Measurements from ENCODE around the gene TIMM10. TPM values are rescaled to one million over a fixed set of nuclear protein-coding genes. Genes with fewer than 3 reads are reported as not detected.
"Not testable (repeated sequence)": the region's sequence is repeated elsewhere in the genome, so short reads cannot be mapped to it uniquely, and the experiment has no call there.

Gene TIMM10
- total RNA-seq, 1 experiment from 2014 or later: 118 TPM

- DNase-seq (ENCODE audit: low spot score): no peak
These were observed 12.0 kb upstream of the TIMM10 start for GRCh38 chr11:57542582-57542981.

DNA sequence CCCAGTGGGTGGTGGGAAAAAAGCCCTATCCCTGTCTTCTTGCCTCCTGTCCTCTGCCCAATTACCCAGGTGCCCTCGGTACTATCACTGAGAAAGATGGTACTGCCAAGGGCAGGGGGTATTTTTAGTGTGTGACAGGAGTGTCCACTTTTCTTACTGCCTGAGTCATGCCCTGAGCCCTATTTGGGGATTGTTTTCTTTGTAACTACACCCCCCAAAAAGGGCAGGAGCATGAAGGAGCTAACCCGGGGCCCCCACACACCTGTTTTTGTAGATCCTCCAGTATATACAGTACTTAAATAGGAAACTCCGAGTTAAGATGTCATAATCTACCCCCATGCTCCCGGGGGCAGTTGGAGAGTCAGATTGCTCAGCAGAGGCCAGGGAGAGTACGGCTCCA lies 10.6 kb upstream of the TIMM10 start:
- DNase-seq (ENCODE audit: low spot score): no peak

DNA sequence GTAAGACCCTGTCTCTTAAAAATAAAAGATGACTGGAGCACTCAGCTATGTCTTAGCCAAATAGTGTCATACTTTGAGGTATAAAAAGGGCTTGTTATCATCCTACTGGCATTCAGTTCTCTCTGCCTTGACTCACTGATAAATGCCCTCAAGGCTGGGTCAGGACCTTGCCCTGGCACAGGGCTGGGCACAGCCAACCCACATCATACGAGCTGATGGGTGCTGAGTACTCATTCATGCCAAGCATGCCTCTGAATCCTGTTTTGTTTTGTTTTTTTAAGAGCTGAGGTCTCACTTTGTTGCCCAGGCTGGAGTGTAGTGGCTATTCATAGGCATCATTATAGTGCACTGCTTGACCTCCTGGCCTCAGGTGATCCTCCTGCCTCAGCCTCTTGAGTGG lies 8.8 kb upstream of the TIMM10 start:
- DNase-seq (ENCODE audit: low spot score): no peak

GRCh38 chr11:57536947-57537619 lies 6.5 kb upstream of the TIMM10 start, which contains the start of gene SMTNL1:
Gene SMTNL1, plus strand, starts transcription at chr11:57537595. Its CDS starts 5,048 bp downstream, at chr11:57542643.
- no peak for DNase-seq (ENCODE audit: low spot score)

GRCh38 chr11:57534449-57534848 lies 3.9 kb upstream of the TIMM10 start:
- not testable (repeated sequence) for DNase-seq (ENCODE audit: low spot score)

- DNase-seq (ENCODE audit: low spot score): no peak
These were observed 349 bp downstream of the TIMM10 start for GRCh38 chr11:57530215-57530595.

GRCh38 chr11:57529012-57529411 lies 1.5 kb downstream of the TIMM10 start:
- DNase-seq (ENCODE audit: low spot score): no peak

DNA sequence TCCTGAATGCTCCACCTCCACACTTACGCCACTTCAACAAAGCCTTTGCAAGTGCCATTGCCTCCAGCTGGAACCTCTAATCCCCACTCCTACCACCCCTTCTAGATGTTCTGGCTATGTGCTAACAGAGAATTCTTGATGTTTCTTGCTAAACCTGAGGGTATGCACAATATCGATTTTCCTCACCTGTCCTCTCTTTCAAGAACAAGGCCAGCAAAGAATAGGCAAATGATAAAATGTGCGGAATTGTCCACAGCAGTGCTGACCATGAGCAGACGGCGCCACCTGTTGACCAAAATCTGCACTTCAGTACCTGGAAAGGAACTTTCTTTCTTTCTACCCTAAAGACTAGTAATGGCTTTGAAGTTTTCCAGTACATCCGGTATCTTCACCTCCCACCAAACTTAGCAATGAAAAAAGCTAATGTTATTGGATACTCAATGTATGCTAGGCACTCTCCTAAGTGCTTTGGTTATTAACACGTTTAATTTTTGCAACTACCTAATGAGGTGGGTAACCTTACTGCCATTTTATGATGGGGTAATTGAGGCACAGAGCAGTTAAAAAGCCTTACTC lies 3.4 kb downstream of the TIMM10 start:
- DNase-seq (ENCODE audit: low spot score): peak; percentile 42

GRCh38 chr11:57523419-57523818 lies 7.1 kb downstream of the TIMM10 start:
- no peak for DNase-seq (ENCODE audit: low spot score)

DNA sequence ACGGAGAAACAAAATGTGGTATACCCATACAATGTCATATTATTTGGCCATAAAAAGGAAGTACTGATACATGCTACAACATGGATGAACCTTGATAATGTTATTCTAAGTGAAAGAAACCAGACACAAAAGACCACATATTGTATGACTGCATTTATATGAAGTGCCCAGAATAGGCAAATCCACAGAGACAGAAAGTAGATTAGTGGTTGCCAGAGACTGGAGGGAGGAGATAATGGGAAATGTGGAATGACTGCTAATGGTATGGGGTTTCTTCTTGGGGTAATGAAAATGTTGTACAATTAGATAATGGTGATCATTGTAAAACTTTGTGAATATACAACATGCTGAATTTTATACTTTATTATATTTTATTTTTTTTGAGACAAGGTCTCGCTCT lies 9.4 kb downstream of the TIMM10 start:
- DNase-seq (ENCODE audit: low spot score): no peak

DNA sequence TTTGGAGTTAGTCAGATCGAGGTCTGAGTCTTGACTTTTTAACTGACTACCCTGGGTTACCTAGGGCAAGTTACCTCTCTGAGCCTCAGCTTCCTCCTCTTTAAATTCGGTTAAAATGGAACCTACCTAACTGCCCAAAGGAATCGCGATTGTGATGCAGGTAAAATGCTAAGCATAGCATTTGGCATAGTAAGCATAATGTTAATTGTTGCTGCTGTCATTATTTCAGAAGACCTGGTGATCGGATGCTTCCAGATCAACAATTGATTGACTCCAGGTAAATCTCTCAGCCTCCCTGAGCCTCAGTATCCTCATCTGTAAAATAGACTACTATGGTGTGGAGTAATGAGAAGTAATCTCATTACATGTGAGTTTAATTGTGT lies 14.5 kb downstream of the TIMM10 start:
- DNase-seq (ENCODE audit: low spot score): no peak

GRCh38 chr11:57515332-57516060 lies 15.1 kb downstream of the TIMM10 start, which contains the start of gene SLC43A1:
Gene SLC43A1, minus strand, starts transcription at chr11:57515702. Its CDS starts 1,591 bp downstream, at chr11:57514111.
- no peak for DNase-seq (ENCODE audit: low spot score)

- DNase-seq (ENCODE audit: low spot score): no peak
These were observed 15.8 kb downstream of the TIMM10 start for GRCh38 chr11:57514538-57515331.

DNA sequence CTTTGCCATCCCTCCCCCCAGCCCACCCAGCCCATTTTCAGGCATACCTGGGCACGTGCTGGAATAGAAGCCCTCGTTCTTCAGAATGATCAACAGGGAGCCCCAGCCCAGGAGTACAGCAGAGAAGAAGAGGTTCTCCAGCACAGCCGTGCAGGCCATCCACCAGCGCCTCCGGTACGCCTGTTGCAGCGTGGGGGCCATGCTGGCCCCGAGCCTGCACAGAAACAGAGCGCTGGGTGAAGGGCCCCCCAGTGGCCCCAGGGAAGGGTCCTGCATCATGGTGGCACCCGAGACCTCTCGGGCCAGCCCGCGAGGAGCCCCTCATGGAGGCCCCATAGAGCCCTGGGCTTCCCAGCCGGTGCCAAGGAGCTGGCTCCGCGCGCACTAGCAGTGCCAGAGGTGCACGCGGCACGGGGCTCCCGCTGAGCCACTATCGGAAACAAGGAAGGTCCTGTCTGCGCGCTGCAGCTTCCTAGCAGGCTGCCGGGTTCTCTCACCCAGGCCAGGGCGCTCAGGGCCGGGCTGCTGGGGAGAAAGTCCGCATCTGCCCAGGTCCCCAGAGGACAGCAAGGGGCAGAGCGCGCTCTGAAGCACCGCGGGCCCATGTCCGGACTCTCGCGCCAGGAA lies 16.5 kb downstream of the TIMM10 start:
- DNase-seq (ENCODE audit: low spot score): no peak

DNA sequence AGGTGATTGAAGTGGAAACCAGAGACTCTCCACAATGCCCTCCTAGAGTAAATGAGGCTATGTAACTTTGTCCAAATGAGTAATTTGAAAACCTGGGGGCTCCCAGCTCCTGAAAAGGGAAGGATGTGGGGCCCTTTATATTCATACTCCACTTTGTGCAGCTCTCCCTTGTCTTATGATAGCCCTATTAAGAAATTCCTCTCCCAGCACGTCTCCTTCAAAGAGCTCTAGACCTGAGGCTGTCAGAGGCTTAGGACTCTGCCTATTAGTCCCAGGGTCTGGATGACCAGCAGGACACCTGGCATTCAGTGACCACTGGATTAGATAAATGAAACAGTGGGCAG lies 17.1 kb downstream of the TIMM10 start:
- DNase-seq (ENCODE audit: low spot score): no peak

DNA sequence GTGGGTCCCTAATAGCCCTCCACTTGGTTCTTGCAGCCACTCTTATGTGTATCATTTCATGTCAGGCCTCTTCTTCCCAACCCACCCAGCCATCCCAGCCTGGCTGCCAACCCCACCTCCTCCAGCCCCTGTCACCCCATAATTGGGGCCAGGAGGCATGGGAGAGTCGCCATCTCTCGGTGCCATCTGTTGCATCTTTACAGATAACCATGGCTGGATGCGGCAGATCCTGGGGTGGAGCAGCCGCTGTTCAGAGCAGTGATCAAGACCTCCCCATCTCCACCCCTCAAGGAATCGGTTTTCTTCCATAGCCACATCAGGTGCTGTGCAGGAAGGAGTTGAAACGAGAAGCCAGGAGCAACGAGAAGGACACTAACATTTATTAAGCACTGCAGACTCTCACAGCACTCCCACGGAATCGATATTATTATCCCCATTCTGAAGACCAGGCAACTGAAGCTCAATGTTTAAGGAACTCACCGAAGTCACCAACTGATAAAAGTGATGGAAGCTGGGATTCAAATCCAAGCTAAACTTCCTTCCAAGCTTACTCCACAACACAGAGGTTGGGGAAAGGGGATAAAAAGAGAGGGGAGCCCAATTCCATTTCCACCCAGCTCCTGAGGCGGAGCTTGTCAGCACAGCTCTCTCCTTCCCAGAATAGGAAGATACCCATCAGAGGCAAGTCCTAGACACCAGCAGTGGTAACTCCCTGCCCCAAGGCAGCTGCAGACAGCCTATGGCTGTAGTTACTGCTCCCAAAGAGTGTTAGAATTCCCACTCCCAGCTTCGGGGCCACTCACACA lies 17.7 kb downstream of the TIMM10 start:
- DNase-seq (ENCODE audit: low spot score): no peak

GRCh38 chr11:57511741-57512430 lies 18.7 kb downstream of the TIMM10 start:
- DNase-seq (ENCODE audit: low spot score): no peak

DNA sequence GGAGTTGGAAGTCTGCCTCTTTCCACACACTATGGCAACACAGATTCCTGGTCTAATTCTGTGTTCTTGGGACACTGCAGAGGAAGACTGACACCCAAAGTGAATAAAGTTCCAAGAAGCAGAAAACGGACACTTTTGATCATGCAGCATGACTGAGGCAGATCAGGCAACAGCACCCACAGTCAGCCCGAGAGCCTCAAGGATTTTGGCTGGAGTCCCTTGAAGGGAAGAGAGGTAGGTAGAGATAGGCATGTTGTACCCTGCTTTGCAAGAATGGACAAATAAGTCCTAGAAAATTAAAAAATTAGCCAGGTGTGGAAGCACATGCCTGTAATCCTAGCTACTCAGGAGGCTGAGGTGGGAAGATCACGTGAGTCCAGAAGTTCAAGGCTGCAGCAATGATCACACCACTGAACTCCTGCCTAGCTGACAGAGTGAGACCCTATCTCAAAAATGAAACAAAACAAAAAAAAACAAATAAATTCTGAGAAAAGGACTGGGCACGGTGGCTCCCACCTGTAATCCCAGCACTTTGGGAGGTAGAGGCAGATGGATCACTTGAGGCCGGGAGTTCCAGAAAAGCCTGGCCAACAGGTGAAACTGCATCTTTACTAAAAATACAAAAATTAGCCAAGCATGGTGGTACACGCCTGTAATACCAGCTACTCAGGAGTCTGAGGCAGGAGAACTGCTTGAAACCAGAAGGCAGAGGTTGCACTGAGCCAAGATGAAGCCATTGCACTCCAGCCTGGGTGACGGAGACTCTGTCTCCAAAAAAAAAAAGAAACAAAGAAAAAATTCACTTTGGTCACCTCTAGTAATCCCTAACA lies 22.0 kb downstream of the TIMM10 start:
- no peak for DNase-seq (ENCODE audit: low spot score)

DNA sequence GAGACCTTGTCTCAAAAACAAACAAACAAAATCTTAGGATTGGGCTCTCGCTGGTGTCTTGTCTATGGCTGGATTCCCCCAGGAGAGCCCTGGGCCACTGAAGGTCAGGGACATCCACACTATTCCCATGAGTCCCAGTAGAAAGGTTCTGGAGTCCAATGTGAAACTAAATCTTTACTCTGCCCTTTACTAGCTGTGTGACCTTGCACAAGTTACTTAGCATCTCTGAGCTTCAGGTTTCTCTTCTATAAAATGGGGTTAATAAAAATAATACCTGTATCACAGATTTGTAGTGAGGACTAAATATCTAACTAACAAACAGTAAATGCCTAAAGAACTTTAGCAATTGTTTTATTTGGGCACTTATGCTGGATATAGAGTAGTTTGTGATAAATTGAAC lies 24.0 kb downstream of the TIMM10 start:
- no peak for DNase-seq (ENCODE audit: low spot score)
